Measurements from ENCODE around the gene GPD1.

Gene GPD1

DNA sequence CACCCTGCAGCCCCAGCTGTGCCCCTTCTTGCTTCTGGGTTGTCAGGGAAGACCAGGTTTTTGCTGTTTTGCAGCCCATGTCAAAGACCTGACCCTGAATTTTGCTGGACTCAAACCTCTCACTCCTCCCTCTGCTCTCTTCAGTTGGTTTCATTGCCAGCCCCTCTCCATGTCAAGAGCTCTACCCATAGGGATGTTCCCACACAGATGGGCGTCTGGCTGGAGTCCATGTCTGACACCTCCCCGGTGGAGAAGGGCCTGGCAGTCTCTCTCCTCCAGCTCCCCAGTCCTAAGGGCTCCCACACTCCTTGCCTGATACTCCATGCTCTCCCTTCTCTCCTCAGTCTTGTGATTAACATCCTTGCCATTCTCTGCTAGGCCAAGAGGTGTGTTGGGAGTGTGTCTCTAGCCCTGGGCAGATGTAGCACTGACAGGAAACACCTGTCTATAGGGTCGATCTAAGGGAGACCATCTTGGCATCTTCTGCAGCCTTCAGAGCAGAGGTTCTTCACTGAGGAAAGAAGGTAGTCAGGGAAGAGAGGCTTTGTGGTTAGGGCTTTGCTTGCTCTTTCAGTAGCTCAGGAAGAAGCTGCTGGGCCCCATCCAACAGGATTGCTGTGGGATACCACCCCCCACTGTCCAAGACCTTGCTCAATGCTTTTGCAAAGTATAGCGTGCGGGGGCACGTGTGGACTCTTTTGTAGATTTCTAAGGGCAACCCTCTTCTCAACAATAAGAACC lies 41.7 kb upstream of the GPD1 start:
- TF ChIP-seq, protein P1, sequence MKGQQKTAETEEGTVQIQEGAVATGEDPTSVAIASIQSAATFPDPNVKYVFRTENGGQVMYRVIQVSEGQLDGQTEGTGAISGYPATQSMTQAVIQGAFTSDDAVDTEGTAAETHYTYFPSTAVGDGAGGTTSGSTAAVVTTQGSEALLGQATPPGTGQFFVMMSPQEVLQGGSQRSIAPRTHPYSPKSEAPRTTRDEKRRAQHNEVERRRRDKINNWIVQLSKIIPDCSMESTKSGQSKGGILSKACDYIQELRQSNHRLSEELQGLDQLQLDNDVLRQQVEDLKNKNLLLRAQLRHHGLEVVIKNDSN (IDR thresholded peaks at IDR 0.05): no peak
- TF ChIP-seq ZBTB7A (IDR thresholded peaks at IDR 0.05; ENCODE audit: low read depth) (no peak), TAF1 (IDR thresholded peaks at IDR 0.05; ENCODE audit: low read depth) (no peak), TEAD4 (IDR thresholded peaks at IDR 0.05) (no peak), CREB1 (IDR thresholded peaks at IDR 0.05; ENCODE audit: low read depth) (no peak), TCF12 (IDR thresholded peaks at IDR 0.05; ENCODE audit: low read depth) (no peak), FOXM1 (IDR thresholded peaks at IDR 0.05; ENCODE audit: borderline replicate concordance, low read depth) (no peak), YY1 (IDR thresholded peaks at IDR 0.05; ENCODE audit: low read depth) (no peak), EP300 (IDR thresholded peaks at IDR 0.05; ENCODE audit: borderline replicate concordance) (no peak), CEBPB (IDR thresholded peaks at IDR 0.05) (no peak), RAD21 (IDR thresholded peaks at IDR 0.05; ENCODE audit: low read depth) (no peak)
- TF ChIP-seq, protein P2, sequence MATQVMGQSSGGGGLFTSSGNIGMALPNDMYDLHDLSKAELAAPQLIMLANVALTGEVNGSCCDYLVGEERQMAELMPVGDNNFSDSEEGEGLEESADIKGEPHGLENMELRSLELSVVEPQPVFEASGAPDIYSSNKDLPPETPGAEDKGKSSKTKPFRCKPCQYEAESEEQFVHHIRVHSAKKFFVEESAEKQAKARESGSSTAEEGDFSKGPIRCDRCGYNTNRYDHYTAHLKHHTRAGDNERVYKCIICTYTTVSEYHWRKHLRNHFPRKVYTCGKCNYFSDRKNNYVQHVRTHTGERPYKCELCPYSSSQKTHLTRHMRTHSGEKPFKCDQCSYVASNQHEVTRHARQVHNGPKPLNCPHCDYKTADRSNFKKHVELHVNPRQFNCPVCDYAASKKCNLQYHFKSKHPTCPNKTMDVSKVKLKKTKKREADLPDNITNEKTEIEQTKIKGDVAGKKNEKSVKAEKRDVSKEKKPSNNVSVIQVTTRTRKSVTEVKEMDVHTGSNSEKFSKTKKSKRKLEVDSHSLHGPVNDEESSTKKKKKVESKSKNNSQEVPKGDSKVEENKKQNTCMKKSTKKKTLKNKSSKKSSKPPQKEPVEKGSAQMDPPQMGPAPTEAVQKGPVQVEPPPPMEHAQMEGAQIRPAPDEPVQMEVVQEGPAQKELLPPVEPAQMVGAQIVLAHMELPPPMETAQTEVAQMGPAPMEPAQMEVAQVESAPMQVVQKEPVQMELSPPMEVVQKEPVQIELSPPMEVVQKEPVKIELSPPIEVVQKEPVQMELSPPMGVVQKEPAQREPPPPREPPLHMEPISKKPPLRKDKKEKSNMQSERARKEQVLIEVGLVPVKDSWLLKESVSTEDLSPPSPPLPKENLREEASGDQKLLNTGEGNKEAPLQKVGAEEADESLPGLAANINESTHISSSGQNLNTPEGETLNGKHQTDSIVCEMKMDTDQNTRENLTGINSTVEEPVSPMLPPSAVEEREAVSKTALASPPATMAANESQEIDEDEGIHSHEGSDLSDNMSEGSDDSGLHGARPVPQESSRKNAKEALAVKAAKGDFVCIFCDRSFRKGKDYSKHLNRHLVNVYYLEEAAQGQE (IDR thresholded peaks at IDR 0.05; ENCODE audit: low read depth): no peak

DNA sequence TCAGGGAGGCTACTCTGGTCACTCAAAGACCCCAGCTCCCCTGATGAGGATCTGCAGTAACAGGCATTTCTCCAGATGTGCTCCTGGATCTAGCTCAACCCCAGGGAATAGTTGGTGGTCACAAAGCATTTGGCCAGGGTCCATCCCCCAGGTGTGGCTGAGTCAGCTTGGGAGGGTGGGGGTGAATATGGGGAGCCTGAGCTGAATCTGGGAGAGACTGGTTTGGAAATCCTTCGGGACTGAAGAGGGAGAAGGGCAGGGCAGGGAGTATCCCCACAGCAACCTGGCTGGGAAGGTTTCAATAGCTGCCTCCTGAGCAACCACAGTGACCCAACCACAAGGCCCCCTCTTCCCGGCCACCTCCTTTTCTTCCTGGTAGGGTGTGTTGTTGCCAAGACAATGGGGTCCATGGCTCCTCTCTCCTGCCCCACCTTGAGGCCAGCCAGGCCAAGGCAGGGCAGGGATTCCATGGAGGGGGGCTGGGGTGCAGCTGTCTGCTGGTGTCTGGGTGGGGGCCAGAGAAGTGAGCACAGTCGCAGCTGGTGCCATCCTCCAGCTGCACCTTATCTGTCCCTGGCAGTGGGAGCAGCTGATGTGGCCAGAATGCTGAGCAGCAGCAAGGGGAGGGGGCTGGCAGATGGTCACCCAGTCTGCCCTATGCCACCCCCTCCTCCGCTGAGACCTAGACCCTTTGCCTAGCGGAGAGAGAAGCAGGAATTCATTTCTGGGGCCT lies 40.9 kb upstream of the GPD1 start:
- no peak for TF ChIP-seq RAD21 (IDR thresholded peaks at IDR 0.05; ENCODE audit: low read depth)
- TF ChIP-seq EP300 (IDR thresholded peaks at IDR 0.05; ENCODE audit: borderline replicate concordance): no peak
- 0 out of 2 replicates have a peak, but pooled peaks have one; percentile 36 for TF ChIP-seq ZBTB7A (IDR thresholded peaks at IDR 0.05; ENCODE audit: low read depth)
- TF ChIP-seq, protein P1 (IDR thresholded peaks at IDR 0.05): no peak

DNA sequence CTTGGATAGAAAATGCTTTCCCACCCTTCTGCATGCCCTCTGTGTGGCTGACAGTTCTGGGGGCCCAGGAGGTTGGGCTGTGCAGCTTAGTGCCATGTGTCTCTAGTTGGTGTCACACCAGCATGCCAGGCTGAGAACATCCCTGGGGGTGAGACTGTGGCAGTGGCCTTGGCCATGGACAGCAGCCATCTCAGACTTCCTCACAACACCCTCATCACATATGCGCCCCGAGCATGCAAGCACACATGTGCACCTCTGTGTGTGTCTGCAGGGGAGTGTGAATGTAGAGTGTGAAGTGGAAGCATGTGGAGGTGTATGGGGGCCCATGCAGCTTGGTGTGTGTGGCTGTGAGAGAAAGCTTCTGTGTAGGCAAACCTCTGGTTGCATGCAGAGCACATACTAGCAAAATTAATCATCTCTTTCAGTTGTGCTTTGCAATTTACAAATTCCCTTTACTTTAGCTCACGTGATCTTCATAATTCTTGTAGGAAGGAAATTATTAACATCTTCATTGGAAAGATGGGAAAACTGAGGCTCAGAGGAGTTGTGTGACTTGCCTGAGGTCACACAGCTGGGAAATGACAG lies 38.0 kb upstream of the GPD1 start:
- TF ChIP-seq EGR1 (IDR thresholded peaks at IDR 0.05) (no peak), YY1 (IDR thresholded peaks at IDR 0.05; ENCODE audit: low read depth) (no peak), ZBTB7A (IDR thresholded peaks at IDR 0.05; ENCODE audit: low read depth) (no peak), RAD21 (IDR thresholded peaks at IDR 0.05; ENCODE audit: low read depth) (no peak), CREB1 (IDR thresholded peaks at IDR 0.05; ENCODE audit: low read depth) (no peak), TEAD4 (IDR thresholded peaks at IDR 0.05) (no peak)
- TF ChIP-seq, protein P2 (IDR thresholded peaks at IDR 0.05; ENCODE audit: low read depth): no peak
- TF ChIP-seq, protein P1 (IDR thresholded peaks at IDR 0.05): no peak
- TF ChIP-seq, protein P3, sequence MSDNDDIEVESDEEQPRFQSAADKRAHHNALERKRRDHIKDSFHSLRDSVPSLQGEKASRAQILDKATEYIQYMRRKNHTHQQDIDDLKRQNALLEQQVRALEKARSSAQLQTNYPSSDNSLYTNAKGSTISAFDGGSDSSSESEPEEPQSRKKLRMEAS (IDR thresholded peaks at IDR 0.05): no peak

DNA sequence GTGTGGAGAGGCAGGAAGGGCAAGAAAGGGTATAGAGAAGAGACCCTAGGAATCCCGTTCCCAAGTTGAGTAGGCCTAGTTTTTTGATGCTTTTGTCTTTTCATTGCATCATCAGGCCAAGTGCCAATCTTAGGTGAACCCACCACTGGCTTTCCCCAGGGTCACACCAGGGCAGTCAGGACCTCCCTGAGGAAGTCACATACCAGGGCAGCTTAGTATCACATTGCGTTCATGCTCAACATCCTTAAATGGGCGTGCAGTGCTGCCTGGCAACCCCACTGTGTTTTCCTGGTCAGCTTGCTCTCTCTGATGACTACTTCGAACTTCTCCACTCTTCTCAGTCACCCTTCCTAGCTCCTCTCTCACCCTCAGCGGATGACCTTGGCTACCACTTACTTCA lies 37.4 kb upstream of the GPD1 start:
- TF ChIP-seq EGR1 (IDR thresholded peaks at IDR 0.05): no peak
- TF ChIP-seq TEAD4 (IDR thresholded peaks at IDR 0.05): peak; percentile 78
- peak; percentile 45; the same call in 1 of the 2 replicates for TF ChIP-seq EP300 (IDR thresholded peaks at IDR 0.05; ENCODE audit: borderline replicate concordance)
- 0 out of 2 replicates have a peak, but pooled peaks have one; percentile 37 for TF ChIP-seq CEBPB (IDR thresholded peaks at IDR 0.05)

DNA sequence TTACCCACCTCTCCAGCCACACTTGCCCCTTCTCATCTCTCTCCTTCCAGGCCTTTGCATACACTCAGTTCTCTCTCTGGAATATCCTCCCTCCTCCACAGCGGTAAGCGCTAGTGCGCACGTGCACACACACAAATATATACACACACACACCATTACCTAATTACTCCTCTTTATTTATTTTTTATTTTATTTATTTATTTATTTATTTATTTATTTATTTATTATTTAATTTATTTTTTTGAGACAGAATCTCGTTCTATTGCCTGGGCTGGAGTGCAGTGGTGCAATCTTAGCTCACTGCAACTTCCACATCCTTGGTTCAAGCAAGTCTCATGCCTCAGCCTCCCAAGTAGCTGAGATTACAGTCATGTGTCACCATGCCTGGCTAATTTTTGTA lies 34.7 kb upstream of the GPD1 start:
- TF ChIP-seq ZBTB7A (IDR thresholded peaks at IDR 0.05; ENCODE audit: low read depth): no peak
- no peak for TF ChIP-seq RAD21 (IDR thresholded peaks at IDR 0.05; ENCODE audit: low read depth)
- TF ChIP-seq YY1 (IDR thresholded peaks at IDR 0.05; ENCODE audit: low read depth): no peak
- no peak for TF ChIP-seq TAF1 (IDR thresholded peaks at IDR 0.05; ENCODE audit: low read depth)
- TF ChIP-seq, protein P1 (IDR thresholded peaks at IDR 0.05): no peak
- TF ChIP-seq TCF12 (IDR thresholded peaks at IDR 0.05; ENCODE audit: low read depth): no peak
- TF ChIP-seq, protein P3 (IDR thresholded peaks at IDR 0.05): no peak
- no peak for TF ChIP-seq TEAD4 (IDR thresholded peaks at IDR 0.05)
- no peak for TF ChIP-seq EGR1 (IDR thresholded peaks at IDR 0.05)
